Transverse colon (tissue), 4 donors: ENCODE results near the gene MAGI1. TPM values are rescaled to one million over a fixed set of nuclear protein-coding genes. Genes with fewer than 3 reads are reported as not detected.

Experiments
- DNase-seq: peaks from one replicate; pipeline ENCODE4 v3.0.0-alpha.2; 2019
- H3K27ac ChIP-seq, 4 donors: fragments of 200-600 bp; sonication (generic); 2 replicates each; pipeline ENCODE4 v1.5.1; 2016 to 2018; ENCODE audit warnings: inconsistent platforms in 4 of 4
- H3K27me3 ChIP-seq: fragments of 200-600 bp; sonication (generic); 2 replicates; pipeline ENCODE4 v1.5.1; 2017; ENCODE audit warnings: inconsistent platforms
- H3K36me3 ChIP-seq, 4 donors: fragments of 200-600 bp; sonication (generic); 2 replicates each; pipeline ENCODE4 v1.5.1; 2017 to 2019; ENCODE audit warnings: inconsistent platforms in 4 of 4
- H3K4me1 ChIP-seq, 4 donors: fragments of 200-600 bp; sonication (generic); 2 replicates each; pipeline ENCODE4 v1.5.1; 2017 to 2020; ENCODE audit warnings: inconsistent platforms in 4 of 4
- H3K4me3 ChIP-seq, 4 donors: fragments of 200-600 bp; sonication (generic); 1 replicate in 1 of 4; 2 replicates in 3 of 4; pipeline versions ENCODE4 v1.5.1 to v1.6.1; 2017 to 2019; ENCODE audit warnings: inconsistent platforms in 4 of 4
- H3K9me3 ChIP-seq, 2 donors: fragments of 200-600 bp; sonication (generic); 2 replicates each; pipeline ENCODE4 v1.5.1; 2017 to 2019; ENCODE audit warnings: inconsistent platforms in 2 of 2
- CTCF ChIP-seq, 5 experiments: fragments of 200-600 bp in 3 of 5; fragments of 450-650 bp in 2 of 5; sonication (generic) in 3 of 5; IDR thresholded peaks; 1 replicate in 2 of 5; 2 replicates in 3 of 5; pipeline ENCODE4 v1.5.1; 2016 to 2017; ENCODE audit warnings: antibody characterized with exemption in 5 of 5, inconsistent platforms in 3 of 5, mild to moderate bottlenecking in 2 of 5, moderate library complexity in 1 of 5
- EP300 ChIP-seq: sonication (generic); formaldehyde crosslinking; IDR thresholded peaks from one replicate; pipeline ENCODE4 v1.6.1; 2017; ENCODE audit warnings: antibody characterized with exemption, low read depth
- POLR2A ChIP-seq: fragments of 450-650 bp; IDR thresholded peaks from one replicate; pipeline ENCODE4 v1.6.1; 2016; ENCODE audit warnings: antibody characterized with exemption, mild to moderate bottlenecking, moderate library complexity
- POLR2AphosphoS5 ChIP-seq, 3 donors: sonication (generic); formaldehyde crosslinking; IDR thresholded peaks; one replicate each; pipeline ENCODE4 v1.6.1; 2016; ENCODE audit warnings: antibody characterized with exemption in 3 of 3
- WGBS, 2 donors: methylation state at CpG; one replicate each; pipeline ENCODE4 v1.1.5; 2018; ENCODE audit warnings: low coverage in 1 of 2; 5-methylcytosine and 5-hydroxymethylcytosine counted together
- in situ Hi-C, 4 donors: fragments of 200-750 bp; cut with MboI; loops; one replicate each; pipeline versions ENCODE4 v1.15.0 to v1.15.1; 2017; ENCODE audit warnings: low sequenced_read_pairs in 3 of 4, low pct_ligation_motif_present in 1 of 4, low pct_unique_long_range_greater_than_20kb in 1 of 4
- intact Hi-C: fragments of 100-400 bp; cut with DNase I; formaldehyde crosslinking; loops from one replicate; pipeline ENCODE4 v1.15.1; 2023; ENCODE audit warnings: low total_unique reads
- total RNA-seq, 4 donors: library from RNA; depleted of rRNA; stranded (reverse); fragments of >200 nt; gene quantifications; one replicate each; pipeline ENCODE4 v1.1.0, GENCODE V29; 2016

Gene MAGI1
- total RNA-seq, 4 donors from 2014 or later = 50.8 to 190 (median 67.4) TPM

GRCh38 chr3:65575376-65575840 lies 463.3 kb downstream of the MAGI1 start:
- DNase-seq = no peak
- no peaks in the 10 kb centered on the region for H3K9me3 ChIP-seq
- H3K4me3 ChIP-seq = no peak overlapping the region
- no peak overlapping the region for H3K27ac ChIP-seq
- intact Hi-C loops (no loop called here), in situ Hi-C loops (no loop called here)
- 78 to 89% methylated on average over 1 of the region's 1 CpG for WGBS, 2 donors
- TF ChIP-seq POLR2A (no peak), POLR2AphosphoS5 (IDR thresholded peaks at IDR 0.05) (no peak), EP300 (no peak), CTCF (IDR thresholded peaks at IDR 0.05) (no peak)
- no peaks in the 10 kb centered on the region for H3K36me3 ChIP-seq
- H3K27me3 ChIP-seq = no peaks in the 10 kb centered on the region
- H3K4me1 ChIP-seq = peaks cover 0 to 4% (median 0%) of the 10 kb centered on the region in 4 donors

- Histone ChIP-seq H3K4me1 (peaks cover 0 to 4% (median 0%) of the 10 kb centered on the region in 4 donors), H3K27ac (no peak overlapping the region), H3K9me3 (no peaks in the 10 kb centered on the region), H3K27me3 (no peaks in the 10 kb centered on the region), H3K36me3 (no peaks in the 10 kb centered on the region), H3K4me3 (no peak overlapping the region)
- no peak for DNase-seq
- in situ Hi-C loops = no loop called here
- TF ChIP-seq POLR2A (no peak), EP300 (no peak), CTCF (IDR thresholded peaks at IDR 0.05) (no peak), POLR2AphosphoS5 (IDR thresholded peaks at IDR 0.05) (no peak)
- intact Hi-C loops = no loop called here
Measured at GRCh38 chr3:65573548-65574116, 465.1 kb downstream of the MAGI1 start.

- intact Hi-C loops = no loop called here
- Histone ChIP-seq H3K27me3 (no peaks in the 10 kb centered on the region), H3K4me3 (no peak overlapping the region), H3K36me3 (no peaks in the 10 kb centered on the region), H3K9me3 (no peaks in the 10 kb centered on the region), H3K27ac (no peak overlapping the region), H3K4me1 (peaks cover 0 to 4% (median 0%) of the 10 kb centered on the region in 4 donors)
- no peak for DNase-seq
- in situ Hi-C loops = no loop called here
- 73 to 79% methylated on average over 2 of the region's 2 CpGs for WGBS, 2 donors
- TF ChIP-seq CTCF (IDR thresholded peaks at IDR 0.05) (no peak), POLR2AphosphoS5 (IDR thresholded peaks at IDR 0.05) (no peak), POLR2A (no peak), EP300 (no peak)
Measured at GRCh38 chr3:65572175-65572777, 466.4 kb downstream of the MAGI1 start.

GRCh38 chr3:65569845-65570405 lies 468.8 kb downstream of the MAGI1 start:
- H3K36me3 ChIP-seq = no peaks in the 10 kb centered on the region
- H3K27ac ChIP-seq = no peak overlapping the region
- in situ Hi-C loops = no loop called here
- peaks cover 0 to 4% (median 0%) of the 10 kb centered on the region in 4 donors for H3K4me1 ChIP-seq
- H3K27me3 ChIP-seq = no peaks in the 10 kb centered on the region
- DNase-seq = no peak
- H3K4me3 ChIP-seq = no peak overlapping the region
- WGBS, 2 donors = 73 to 91% methylated on average over 2 to 3 of the region's 3 CpGs
- no peaks in the 10 kb centered on the region for H3K9me3 ChIP-seq
- intact Hi-C loops = loop anchor here (5.0 kb wide), 1 partner anchor 1198 kb away; no protein-coding TSS in a partner anchor
- TF ChIP-seq CTCF (IDR thresholded peaks at IDR 0.05) (no peak), EP300 (no peak), POLR2AphosphoS5 (IDR thresholded peaks at IDR 0.05) (no peak), POLR2A (no peak)
